T-helper 9 cell (primary cell): ENCODE results near the gene ATG10.
"Not testable (repeated sequence)": the region's sequence is repeated elsewhere in the genome, so short reads cannot be mapped to it uniquely, and the experiment has no call there.

Experiments used
- DNase-seq: peaks from one replicate; pipeline ENCODE4 v3.0.0-alpha.2; 2020

ATG10 gene

DNA sequence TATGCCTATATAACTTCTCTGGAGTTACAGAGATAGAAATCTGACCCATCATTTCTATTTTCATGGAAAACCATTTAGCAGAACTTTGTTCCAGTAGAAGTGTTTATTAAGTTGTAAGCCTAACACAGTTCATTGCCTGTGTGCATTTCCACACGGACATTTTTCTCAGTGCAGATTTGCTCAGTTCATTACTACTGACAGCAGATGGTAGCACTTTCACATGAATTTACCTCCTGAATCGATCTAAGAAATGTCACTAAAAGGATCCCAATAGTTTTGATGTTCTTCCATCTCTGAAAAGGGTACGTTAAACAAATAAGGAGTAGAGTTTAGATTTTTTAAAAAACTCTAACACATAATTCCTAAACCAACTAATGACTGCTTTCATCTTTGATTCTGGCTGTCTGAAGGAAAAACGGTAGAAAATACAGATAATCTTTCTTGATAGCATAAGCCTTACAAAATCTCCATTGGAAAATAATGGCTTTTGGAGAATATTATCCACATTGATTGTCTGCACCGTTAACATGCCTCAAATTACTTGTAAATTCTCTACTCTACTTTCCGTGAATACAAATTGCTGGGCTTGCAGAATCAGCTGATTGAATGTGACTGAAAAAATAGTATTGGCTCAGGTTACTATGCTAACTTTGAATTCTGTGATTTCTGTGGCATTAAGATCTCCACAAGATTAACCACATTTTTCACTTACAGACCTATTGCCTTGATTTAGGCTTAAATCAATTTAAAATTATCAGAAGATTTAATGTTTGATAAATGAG is 273.2 kb downstream of the ATG10 start:
- DNase-seq, result no peak

DNA sequence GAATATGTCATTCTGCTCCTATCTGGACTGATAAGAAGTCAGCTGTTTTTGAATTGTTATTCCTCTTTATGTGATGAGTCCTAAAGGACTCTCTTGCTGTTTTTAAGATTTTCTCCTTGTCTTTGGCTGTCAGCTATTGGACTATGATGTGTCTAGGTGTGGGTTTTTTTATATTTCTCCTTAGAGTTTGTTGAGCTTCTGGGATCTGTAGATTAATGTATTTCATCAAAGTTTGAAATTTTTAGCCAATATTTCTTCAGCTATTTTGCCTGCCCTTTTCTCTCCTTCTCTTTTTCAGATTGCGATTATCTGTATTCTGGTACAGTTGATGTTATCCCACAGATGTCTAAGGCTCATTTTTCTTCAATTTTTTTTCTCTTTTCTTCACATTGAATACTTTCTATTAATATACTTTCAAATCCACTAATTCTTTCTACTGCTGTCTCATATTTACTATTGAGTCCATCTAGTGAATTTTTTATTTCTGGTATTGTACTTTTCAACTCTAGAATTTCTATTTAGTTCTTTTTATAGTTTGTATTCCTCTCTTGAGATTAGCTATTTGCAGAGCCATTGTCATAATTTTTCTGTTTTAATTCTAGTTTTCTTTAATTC is 275.2 kb downstream of the ATG10 start:
- DNase-seq, result no peak

DNA sequence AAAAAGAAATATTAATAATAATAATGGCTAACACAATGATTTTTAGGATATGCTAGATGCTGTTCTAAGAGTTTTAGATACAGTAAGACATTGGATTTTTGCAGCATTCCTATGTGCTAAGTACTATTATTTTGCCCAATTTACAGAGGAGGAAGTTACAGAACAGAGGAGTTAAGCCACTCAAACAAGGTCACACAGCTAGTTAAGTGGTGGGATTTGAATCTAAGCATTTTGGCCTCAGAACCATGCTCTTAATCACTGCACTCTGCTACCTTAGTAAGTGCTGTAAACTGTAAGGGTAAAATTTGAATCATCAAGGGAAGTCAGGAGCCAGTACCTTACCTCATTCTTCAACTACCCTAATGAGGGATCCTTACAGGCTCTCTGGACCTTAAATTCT is 280.9 kb downstream of the ATG10 start:
- no peak for DNase-seq

DNA sequence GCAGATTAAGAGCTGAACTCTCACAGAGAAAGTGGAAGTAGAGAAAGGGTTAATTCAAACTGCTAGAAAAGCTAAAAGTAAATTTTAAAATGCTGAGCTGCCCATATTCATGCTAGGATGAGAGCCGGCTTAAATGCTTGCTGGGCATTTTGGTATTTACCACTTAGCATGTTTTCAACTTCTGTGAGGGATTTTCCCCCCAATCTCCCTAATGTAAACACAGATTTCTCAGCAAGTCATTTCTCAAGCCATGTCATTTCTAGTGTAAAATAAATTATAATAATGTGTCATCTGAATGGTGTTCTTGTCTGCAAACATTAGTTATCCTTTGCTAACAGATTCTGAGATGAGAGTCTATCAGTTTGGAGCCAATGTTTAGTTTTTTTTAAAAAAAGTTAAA is 284.0 kb downstream of the ATG10 start:
- no peak for DNase-seq

DNA sequence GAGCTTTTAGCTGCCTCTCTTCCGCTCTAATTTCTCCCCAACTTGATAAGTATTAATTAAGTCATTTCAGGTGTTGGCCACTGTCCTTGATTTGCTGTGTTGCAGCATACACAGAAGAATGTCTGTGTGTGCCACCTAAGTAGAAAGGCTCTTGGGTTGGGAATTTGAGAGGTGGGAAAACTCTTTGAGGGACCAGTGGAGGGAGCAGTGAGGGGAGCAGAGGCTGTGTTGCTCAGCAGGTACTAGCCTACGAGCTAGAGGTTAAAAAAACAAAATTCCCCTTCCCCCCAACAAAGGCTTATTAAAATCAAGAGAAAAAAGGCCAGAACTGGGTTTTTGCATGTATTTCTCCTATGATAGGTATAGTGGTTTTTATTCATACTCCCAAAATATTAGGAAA is 285.4 kb downstream of the ATG10 start:
- DNase-seq, result no peak

DNA sequence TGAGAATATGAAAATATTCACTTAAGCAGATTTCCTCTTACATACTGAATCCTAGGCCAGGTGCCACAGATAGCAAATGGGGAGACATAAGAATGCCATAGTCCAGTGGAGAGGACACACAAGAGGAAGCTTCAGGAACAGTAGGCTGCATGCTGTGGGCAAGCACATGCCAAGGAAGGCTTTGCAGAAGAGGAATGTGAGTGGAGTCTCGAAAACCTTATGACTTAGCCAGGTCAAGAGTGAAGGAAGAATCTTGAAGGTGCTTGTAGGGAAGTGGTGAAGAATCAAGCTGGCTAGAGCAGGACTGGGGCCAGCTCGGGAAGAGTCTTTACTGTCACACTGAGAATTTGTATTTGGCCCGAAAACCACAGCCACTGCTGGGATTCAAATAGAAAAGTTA is 285.9 kb downstream of the ATG10 start:
- DNase-seq, result no peak

DNA sequence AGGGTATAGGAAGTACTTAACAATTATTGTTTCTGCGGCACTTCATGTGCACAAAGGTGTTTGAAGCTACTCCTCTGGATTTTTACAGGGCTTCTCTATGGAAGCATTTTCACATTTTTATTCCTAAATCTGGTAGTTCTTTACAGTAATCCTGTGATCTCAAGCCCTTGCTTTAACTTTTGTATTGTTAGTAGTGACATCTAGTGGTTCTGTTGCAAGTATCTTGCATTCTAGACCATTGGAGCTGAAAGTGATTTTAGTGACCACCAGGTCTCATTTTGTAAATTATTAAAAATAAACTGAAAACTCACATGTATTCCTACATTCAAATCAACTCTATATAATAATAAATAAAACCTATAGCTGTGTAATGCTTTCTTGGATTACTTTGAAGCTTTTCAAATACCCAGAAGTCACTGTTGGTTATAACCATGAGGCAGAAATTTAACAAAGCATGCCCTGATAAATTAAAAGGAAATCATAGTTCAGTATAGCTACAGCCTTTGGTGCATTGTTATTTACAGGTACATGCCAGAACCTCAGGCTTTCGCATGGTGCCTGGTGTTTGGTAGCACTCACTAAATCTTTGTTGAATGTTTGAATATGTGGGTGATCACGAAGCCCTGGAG is 287.5 kb downstream of the ATG10 start:
- DNase-seq, result no peak

DNA sequence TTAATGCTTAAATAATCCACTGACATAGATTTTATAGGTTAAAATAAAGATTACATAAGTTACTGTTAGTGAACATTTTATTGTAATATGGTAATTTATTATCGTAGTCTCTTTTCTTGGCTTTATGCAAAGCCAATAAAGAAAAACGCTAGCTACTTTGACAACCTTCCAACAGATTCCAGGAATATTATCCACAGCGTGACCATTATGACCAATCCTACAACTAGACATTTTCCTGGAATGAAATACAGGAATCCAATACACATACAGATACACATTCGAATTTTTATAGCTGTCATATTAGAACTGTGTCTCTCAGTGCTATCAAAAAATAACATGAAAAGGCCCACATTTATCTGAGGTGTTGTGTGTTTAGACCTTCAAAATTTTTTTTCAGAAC is 293.2 kb downstream of the ATG10 start:
- no peak for DNase-seq

DNA sequence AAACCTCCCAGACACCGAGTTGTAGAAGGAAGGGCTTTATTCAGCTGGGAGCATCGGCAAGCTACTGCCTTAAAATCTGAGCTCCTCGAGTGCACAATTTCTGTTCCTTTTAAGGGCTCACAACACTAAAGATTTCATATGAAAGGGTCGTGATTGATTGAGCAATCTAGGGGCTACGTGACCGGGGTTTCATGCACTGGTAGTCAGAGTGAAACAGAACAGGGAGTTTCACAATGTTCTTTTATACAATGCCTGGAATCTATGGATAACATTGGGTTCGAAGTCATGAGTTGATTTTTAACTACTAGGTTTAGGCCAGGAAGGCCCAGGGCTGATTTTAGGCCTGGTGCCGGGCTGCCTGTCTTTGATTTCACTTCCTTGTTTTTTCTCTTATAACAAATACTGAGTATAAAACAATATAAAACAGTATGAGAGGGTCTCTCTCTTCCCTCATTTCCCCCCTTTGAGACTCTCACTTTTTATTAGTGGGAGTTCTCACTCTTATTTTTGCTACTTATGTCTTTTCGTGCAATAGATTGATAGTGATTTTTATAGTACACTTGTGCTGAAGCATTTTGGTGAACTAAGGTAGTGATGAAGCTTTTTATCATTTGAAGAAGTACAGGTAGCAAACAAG is 295.6 kb downstream of the ATG10 start:
- not testable (repeated sequence) for DNase-seq

DNA sequence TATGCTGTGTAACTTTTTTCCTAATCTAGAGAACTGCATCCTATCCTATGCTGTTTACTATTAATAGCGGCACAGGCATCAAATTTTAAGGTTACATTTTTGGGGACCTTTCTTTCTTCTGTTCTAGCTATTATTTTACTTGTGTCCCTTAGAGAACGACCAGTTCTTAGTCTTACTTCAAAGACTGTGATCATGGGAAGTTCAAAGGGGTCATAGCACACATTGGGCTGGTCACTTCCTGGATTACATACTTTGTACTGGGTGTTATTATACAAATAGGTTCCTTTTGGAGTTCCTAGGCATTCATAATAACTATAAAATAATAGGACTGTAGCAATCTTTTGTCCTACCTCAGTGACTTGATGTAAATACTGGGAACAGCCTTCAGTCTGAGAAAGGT is 297.5 kb downstream of the ATG10 start:
- DNase-seq, result not testable (repeated sequence)

DNA sequence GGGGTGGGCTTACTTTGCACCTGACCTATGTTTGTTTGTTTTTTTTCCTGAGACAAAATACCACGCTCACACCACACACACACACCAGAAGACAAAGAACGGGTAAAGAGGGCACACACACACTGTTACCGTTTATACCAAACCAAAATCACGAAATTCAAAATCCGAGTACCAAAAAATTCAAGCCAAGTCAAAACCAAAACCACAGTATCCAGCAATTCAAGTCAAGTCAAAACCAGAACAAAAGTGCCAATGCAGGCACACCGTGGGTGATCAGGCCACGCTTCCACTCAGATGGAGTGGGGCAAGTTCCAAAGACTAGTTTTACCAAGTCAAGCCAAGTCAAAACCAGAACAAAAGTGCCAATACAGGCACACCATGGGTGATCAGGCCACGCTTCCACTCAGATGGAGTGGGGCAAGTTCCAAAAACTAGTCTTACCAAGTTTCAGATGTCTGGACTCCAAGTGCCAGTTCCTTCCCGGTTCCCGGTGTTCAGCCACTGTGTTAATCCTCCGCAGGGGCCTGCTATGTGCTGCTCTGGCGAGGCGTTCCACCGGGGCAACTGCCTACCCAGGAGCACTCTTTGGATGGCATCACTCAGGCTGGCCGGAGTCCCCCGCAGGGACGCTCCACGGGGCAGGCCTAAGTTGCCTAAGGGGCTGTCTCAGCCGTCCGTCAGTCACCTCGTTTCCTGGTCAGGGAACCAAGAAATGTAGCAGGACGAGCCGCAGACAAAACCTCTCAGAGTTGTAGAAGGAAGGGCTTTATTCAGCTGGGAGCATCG is 300.9 kb downstream of the ATG10 start:
- not testable (repeated sequence) for DNase-seq

DNA sequence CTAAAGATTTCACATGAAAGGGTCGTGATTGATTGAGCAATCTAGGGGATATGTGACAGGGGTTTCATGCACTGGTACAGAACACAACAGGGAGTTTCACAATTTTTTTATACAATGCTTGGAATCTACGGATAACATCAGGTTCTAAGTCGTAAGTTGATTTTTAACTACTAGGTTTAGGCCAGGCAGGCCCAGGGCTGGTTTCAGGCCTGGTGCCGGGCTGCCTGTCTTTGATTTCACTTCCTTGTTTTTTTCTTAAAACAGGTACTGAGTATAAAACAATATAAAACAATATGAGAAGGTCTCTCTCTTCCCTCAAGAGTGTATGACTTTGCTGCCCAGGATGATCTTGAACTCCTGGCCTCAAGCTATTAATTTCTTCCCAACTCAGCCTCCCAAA is 301.6 kb downstream of the ATG10 start:
- not testable (repeated sequence) for DNase-seq

DNA sequence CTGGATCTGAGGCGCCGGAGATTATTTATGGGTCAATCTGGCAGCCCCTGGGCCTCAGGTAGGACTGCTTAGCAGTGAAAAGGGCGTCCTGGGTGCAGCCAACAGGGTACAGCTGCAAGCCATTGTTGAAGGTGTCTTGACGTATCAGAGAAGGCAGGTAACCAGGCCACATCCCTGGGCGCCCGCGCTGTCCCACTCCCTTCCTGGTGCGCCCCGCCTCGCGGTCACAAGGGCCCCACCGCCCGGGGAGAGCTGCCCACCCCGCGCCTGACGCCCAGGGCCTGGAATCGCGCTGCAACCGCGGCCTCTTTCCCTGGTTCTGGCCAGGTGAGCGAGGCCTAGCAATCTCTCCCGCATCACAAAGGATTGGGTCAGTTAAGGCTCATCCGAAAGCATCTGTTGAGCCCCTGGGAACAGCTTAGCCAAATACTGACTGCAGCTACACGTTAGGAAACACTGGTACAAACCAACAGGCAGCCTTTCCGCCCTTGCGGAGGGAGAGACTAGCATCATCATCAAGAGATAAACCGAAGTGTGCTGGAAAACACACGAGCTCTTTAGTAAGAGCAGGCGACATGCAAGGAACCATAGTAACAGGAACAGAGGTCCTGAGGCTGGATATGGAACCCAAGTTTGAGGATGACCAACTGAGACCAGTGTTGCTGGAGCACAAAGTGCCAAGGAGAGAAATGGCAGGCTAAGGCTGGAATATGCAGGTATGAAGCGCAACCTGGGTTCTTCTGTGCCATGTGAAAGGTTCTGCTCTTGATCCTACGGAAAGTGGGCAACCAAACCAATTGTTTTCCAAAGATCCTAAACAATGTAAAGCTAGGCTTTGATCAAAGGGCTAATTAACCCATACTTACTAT is 302.8 kb downstream of the ATG10 start:
- no peak for DNase-seq

DNA sequence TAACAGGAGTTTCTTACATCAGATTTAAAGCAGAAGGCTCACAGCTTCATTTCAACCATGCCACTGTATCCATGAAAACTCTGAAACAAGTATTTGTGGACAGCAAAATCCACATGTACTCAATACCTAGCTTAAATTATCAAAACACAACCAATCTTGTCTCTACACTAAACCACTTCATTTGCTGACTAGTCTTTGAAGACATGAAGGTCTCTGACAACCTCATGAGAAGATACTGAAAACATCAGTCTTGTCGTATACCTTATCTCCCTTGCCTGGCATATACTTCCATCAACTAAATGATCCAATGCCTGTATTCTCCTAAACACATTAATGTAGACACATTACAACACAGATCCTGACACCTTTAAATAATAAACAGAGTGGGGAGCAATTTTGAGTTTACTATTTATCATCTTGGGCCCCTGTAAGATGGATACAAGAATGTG is 303.4 kb downstream of the ATG10 start:
- DNase-seq, result no peak

DNA sequence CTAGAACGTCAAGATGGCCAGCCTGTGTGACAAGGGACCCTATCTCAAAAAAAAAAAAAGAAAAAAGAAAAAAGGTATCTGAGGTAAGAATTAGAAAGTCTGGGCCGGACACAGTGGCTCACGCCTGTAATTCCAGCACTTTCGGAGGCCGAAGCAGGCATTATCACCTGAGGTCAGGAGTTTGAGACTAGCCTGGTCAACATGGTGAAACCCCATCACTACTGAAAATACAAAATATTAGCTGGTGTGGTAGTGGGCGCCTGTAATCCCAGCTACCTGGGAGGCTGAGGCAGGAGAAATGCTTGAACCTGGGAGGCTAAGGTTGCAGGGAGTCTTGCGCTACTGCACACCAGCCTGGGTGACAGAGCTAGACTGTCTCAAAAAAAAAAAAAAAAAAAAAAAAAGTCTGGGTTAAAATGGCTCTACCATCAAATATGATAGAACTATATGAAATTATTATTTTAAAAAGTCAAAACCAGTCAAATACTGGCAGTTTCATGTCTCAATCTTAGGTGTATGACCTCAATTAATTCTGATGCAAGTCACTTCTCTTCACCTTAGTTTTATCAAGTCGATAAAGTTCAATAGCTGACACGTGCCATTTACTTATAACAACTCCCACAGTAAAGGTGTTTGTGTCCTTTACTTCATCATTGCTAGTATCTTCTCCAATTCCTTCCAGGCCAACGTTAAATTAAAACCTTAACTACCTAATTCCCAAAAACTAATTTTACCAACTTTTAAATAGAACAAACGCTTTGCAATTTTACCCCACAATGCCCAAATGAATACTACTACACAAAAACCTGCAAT is 305.2 kb downstream of the ATG10 start:
- DNase-seq, result no peak

DNA sequence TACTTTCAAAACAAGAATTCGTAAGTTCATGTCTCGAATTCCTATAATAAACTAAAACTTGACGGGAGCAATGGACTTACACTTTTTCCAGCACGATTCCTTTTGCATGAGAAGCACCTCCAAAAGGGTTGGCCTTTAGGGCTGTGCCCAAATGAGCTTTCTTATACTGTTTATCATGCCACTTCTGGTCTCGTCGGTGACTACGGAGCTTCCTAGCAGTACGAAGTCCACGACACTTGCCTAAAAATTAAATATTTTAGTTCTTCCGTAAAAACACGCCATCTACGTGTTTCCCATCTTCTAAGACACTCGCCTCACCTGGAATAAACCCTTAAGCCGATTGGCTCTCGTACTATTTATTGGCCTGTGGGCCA is 305.8 kb downstream of the ATG10 start:
- DNase-seq, result no peak

DNA sequence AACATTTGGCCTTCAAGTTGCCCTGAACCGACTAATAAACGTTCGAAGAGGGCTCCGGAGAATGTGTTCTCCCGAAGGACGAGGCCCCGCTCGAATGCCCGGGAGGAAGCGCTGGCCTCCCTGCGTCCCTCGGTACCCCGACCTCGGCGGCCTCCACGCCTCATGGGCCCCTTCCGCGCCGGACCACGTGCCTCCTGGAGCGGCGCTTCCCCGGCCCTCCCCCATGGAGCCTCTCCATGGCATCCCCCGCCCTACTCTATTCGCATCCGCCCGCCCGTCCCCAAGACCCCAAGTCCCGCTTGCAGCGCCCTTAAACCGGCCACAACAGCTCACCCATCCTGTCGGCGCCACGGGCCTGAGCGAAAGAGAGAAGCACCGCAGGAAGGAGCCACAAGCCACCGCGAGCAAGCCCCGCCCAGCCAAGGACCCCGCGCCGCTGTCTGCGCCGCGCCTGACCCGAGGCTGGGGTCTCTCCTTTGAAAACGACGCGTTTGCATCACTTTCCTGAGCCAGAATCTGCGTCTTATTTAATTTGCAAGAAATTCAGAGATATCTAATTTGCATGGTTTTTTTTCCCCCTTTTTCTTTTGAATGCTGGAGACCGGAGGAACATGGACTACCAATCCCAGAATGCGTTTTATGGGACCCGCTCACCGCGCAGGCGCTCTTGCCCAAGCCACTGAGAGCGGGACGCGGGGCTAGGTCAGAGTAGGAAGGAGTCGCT is 306.3 kb downstream of the ATG10 start, which contains the start of gene RPS23:
RPS23 (minus strand) TSS at position 368 of the 724 bp plus-strand sequence; CDS start at position 337, 31 bp downstream.
- DNase-seq, result peak; percentile 72

DNA sequence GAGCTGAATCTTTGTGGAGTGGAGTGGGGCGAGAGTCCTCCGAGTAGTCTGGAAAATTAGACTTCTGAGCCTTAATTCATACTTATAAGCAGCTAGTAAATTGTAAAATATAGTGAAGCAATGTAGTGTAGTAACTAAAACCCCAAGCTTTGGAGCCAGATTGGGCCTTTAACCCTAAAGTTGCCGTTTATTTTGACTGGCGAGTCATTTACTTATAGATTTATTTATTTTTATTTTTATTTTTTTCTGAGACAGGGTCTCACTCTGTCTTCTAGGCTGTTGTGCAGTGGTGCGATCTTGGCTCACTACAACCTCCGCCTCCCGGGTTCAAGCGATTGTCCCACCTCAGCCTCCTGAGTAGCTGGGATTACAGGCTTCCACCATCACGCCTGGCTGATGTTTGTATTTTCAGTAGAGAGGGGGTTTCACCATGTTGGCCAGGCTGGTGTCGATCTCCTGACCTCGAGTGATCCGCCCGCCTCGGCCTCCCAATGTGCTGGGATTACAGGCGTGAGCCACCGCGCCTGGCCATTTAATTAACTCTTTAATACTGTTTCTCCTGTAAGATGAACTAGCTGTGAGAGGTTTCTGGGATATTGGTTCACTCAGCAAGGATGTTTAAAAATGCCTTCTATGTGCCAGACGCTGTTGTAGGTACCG is 307.0 kb downstream of the ATG10 start:
- DNase-seq, result no peak

DNA sequence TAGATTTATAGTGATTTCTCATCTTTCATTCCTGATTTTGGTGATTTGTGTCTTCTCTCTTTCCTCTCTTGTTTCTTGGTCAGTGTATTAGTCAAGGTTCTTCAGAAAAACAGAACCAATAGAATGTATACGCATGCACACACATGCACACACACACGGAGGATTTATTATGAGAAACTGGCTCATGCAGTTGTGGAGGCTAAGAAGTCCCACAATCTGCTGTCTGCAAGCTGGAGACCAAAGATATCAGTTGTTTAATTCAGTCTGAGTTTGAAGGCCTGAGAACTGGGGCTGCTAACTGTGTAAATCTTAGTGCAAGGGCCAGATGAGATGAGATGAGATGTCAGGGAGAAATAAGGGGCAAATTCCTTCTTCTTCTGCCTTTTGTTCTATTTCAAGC is 312.1 kb downstream of the ATG10 start:
- DNase-seq, result no peak
